GM12892 (cell line): ENCODE measurements around the gene EFCC1.

Source experiments
- DNase-seq: peaks from one replicate; pipeline ENCODE4 v3.0.0; 2011; ENCODE audit not compliant: insufficient read length
- FAIRE-seq: peaks from 2 replicates; lab custom pipeline; 2011; peaks lifted over from hg19 to GRCh38; lab: Jason Lieb, UNC
- POLR2A ChIP-seq: IDR thresholded peaks from 2 replicates; pipeline ENCODE4 v1.6.1; 2011; ENCODE audit warnings: low read depth, low read length, control low read depth
- POLR2AphosphoS5 ChIP-seq: IDR thresholded peaks from 2 replicates; pipeline ENCODE4 v1.6.1; 2011; ENCODE audit warnings: low read depth, low read length, control low read depth
- TAF1 ChIP-seq: IDR thresholded peaks from 2 replicates; pipeline ENCODE4 v1.6.1; 2011; ENCODE audit warnings: low read depth, mild to moderate bottlenecking, control low read depth, low read length, borderline replicate concordance

Gene EFCC1

GRCh38 chr3:129005526-129006303 is 4.6 kb downstream of the EFCC1 start:
- TF ChIP-seq TAF1 (no peak), POLR2A (no peak), POLR2AphosphoS5 (no peak)
- DNase-seq (no peak), FAIRE-seq (no peak)

DNA sequence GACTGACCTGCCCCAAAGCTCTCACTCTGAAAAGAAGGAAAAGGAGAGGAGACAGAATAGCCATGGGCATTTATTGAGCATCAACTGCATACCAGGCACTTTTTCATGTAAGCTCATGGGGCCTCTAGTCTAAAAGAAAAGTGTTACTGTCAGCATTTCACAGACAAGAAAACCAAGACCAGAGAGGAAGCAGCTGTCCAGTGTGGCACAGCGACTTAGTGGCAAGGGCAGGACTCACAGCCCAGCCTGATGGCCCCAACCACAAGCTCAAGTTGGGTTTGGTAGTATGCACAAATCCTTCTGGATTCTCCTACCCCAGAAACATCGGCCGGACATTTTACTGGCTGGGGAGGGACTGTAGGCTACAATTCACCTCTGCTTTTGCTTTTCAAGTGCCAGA is 5.8 kb downstream of the EFCC1 start:
- no peak for DNase-seq
- TF ChIP-seq TAF1 (no peak), POLR2AphosphoS5 (no peak), POLR2A (no peak)
- no peak for FAIRE-seq

DNA sequence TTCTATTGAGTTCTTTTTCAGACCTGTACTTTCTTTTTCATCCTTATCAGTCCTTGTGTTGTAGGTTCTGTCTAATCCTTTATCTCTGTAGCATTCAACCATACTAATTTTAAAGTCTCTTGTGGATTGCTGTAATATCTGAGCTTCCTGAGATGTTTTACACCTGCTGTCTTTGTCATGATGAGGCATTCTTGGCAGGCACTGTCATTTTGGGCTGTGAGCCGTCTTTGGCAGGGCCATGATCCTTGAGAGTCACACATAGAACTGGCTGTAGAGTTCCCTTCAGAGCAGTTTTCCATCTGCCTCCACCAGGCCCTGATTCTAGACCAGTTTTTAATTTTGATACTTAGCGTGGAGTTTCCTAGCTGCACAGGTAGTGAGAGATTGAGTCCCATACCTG is 6.7 kb downstream of the EFCC1 start:
- TF ChIP-seq POLR2AphosphoS5, result no peak
- no peak for TF ChIP-seq POLR2A
- TF ChIP-seq TAF1, result no peak
- FAIRE-seq, result no peak

GRCh38 chr3:129009266-129009665 is 8.2 kb downstream of the EFCC1 start:
- FAIRE-seq (no peak), DNase-seq (no peak)
- TF ChIP-seq POLR2A (no peak), TAF1 (no peak), POLR2AphosphoS5 (no peak)

More for the DNA sequence above, 6.7 kb downstream of the EFCC1 start:
- DNase-seq, result no peak

GRCh38 chr3:129010310-129010956 is 9.3 kb downstream of the EFCC1 start:
- DNase-seq, result no peak
- TF ChIP-seq TAF1, result no peak
- no peak for TF ChIP-seq POLR2AphosphoS5
- TF ChIP-seq POLR2A, result no peak
- no peak for FAIRE-seq

DNA sequence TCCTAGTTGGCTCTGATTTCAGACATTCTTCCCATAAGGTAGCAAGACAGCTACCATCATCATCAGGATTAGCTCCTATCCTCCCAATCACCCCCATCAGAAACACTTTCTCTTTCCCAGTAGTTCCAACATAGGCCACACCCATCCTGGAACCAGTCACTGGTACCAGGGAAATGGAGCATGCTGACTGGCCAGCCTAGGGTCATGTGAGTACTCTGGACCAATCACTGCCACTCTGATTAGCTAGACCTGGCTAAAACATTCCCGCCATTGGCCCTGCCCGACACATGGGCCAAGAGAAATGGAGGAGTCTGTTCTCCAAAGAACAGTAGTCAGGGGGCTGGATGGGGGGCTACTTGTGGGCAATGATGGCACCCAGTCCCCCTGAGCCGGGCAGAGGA is 12.4 kb downstream of the EFCC1 start:
- TF ChIP-seq POLR2AphosphoS5, result no peak
- no peak for TF ChIP-seq POLR2A
- TF ChIP-seq TAF1, result no peak
- DNase-seq (no peak), FAIRE-seq (no peak)

DNA sequence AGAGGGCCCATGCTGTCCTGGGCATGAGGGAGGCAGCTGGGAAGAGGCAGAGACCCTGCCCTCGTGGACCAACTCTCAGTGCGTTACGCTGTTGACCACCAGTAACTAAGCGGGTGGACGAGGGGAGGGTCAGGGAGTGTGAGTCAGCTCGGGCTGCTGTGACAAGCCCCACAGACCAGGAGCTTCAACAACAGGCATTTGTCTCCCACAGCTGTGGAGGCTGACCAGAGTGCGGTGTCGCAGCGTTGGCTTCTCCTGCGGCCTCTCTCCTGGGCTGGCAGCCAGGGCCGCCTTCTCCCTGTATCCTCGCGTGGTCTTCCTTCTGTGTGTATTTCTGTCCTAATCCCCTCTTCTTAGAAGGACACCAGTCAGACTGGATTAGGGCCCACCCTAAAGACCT is 13.0 kb downstream of the EFCC1 start:
- no peak for TF ChIP-seq POLR2A
- TF ChIP-seq TAF1, result no peak
- no peak for TF ChIP-seq POLR2AphosphoS5
- FAIRE-seq (no peak), DNase-seq (no peak)

- FAIRE-seq, result no peak
- no peak for DNase-seq
- no peak for TF ChIP-seq TAF1
- no peak for TF ChIP-seq POLR2AphosphoS5
- TF ChIP-seq POLR2A, result no peak
These were observed 13.8 kb downstream of the EFCC1 start for GRCh38 chr3:129014793-129015345.

DNA sequence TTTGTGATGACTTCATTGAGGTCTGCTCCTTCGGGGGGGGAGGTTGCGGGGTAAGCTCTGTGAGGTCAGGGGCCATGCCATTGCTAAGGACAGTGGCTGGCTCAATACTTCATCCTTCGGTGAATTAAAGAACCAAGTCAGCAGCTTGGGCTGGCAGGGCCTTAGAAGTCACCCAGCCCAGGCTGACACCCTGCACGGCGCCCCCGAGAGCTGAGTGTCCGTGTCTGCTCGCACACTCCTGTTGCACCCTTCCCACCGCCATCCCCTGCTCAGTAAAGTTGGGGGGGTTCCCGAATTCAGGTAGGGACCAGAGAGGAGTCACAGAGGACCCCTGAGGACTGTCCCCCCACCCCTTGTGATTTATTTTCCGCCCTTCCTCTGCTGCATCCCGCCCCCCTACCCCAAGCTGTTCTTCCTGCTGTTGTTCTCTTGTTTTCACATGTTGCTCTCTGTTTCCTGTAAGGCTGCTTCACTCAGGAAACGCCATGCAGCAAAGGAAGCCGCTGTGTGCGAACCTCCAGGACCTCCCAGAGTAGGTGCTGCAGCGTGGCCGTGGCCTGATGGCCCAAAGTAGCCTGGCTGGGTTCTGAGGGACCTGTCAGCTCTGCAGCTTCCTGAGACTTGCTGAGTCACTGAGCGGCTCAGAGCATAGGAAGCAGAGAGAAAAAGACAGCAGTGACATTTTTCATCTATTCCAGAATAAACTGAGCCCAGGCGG is 14.4 kb downstream of the EFCC1 start:
- FAIRE-seq, result no peak
- DNase-seq, result no peak
- TF ChIP-seq TAF1, result no peak
- TF ChIP-seq POLR2A, result no peak
- TF ChIP-seq POLR2AphosphoS5, result no peak

DNA sequence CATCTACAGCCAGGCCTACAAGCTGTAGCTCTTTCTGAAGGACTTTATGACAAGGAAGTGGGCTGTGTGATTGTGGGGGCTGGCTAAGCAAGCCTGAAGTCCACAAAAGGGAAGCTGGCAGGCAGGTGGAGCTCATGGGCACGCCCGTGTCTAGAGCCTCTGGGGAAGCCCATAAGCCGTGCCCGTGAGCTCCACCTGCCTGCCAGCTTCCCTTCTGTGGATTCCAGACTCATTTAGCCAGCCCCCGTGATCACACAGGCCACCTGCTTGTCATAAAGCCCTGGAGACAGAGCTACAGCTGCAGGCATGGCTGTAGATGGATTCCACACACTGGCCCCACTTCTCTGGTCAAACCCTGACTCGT is 15.2 kb downstream of the EFCC1 start:
- peak; percentile 69 for FAIRE-seq
- TF ChIP-seq POLR2AphosphoS5 (no peak), TAF1 (no peak), POLR2A (no peak)
- DNase-seq, result no peak

- FAIRE-seq (peak; percentile 87), DNase-seq (no peak)
These were observed 15.8 kb downstream of the EFCC1 start for GRCh38 chr3:129016720-129017483.

More at GRCh38 chr3:129016720-129017483, 15.8 kb downstream of the EFCC1 start:
- TF ChIP-seq TAF1, result no peak
- TF ChIP-seq POLR2AphosphoS5, result no peak
- TF ChIP-seq POLR2A, result no peak
